Panc1 (cell line): ENCODE results near the gene EBP. TPM values are rescaled to one million over a fixed set of nuclear protein-coding genes. Genes with fewer than 3 reads are reported as not detected.

Source experiments
- ATAC-seq: fragments of 200-7000 bp; cut with Tn5 transposase; 2 replicates; pipeline ENCODE4 v1.9.1; 2020; ENCODE audit warnings: mild to moderate bottlenecking, moderate library complexity
- BruUV-seq: library from RNA; stranded (reverse); fragments of 400-500 nt; replicated peaks from 2 replicates; lab custom pipeline; 2021; lab: Mats Ljungman, UMichigan
- CTCF ChIA-PET: fragments of 300-600 bp; sonication (Branson Sonifier 250); formaldehyde crosslinking; loops from one replicate; lab custom pipeline; 2022; ENCODE audit warnings: antibody characterized with exemption; lab: Charles Lee
- POLR2A ChIA-PET: fragments of 300-600 bp; sonication (Branson Sonifier 250); formaldehyde crosslinking; loops from one replicate; lab custom pipeline; 2022; ENCODE audit warnings: antibody characterized with exemption; lab: Charles Lee
- DNase-seq: peaks from one replicate; pipeline ENCODE4 v3.0.0-alpha.2; 2010; ENCODE audit warnings: low read depth, low spot score
- H3K27ac ChIP-seq: 2 replicates; pipeline ENCODE4 v1.5.1; 2011; ENCODE audit warnings: mild to moderate bottlenecking, low read length, inconsistent platforms
- H3K27me3 ChIP-seq: fragments of 200-500 bp; sonication (Bioruptor generic); 2 replicates; pipeline ENCODE4 v1.6.0; 2014; ENCODE audit warnings: low read length, inconsistent platforms; ENCODE audit not compliant: control insufficient read depth, insufficient read depth
- H3K36me3 ChIP-seq: fragments of 200-500 bp; sonication (Bioruptor generic); 2 replicates; pipeline ENCODE4 v1.5.1; 2014; ENCODE audit warnings: inconsistent platforms, mild to moderate bottlenecking, low read length, moderate library complexity; ENCODE audit not compliant: control insufficient read depth, insufficient read depth
- H3K4me1 ChIP-seq: 2 replicates; pipeline ENCODE4 v1.5.1; 2011; ENCODE audit warnings: inconsistent platforms, mild to moderate bottlenecking, low read length, moderate library complexity; ENCODE audit not compliant: control insufficient read depth, insufficient read depth
- H3K4me3 ChIP-seq, 2 experiments: 2 replicates each; pipeline ENCODE4 v1.5.1; 2011 to 2012; ENCODE audit warnings: low read depth in 2 of 2, low read length in 2 of 2, mild to moderate bottlenecking in 2 of 2, inconsistent platforms in 1 of 2, moderate library complexity in 1 of 2
- H3K9me3 ChIP-seq: fragments of 200-500 bp; sonication (Bioruptor generic); 2 replicates; pipeline ENCODE4 v1.5.1; 2014; ENCODE audit warnings: low read depth, mild to moderate bottlenecking, inconsistent platforms, low read length, moderate library complexity; ENCODE audit not compliant: control insufficient read depth, insufficient read depth
- POLR2AphosphoS5 ChIP-seq: IDR thresholded peaks from 2 replicates; pipeline ENCODE4 v1.6.1; 2012; ENCODE audit warnings: mild to moderate bottlenecking, low read depth, low read length, moderate library complexity
- REST ChIP-seq, 2 experiments: IDR thresholded peaks; 2 replicates each; pipeline ENCODE4 v1.6.1; 2011 to 2012; ENCODE audit warnings: low read depth in 2 of 2, control low read depth in 1 of 2, low read length in 1 of 2, mild to moderate bottlenecking in 1 of 2, moderate library complexity in 1 of 2; ENCODE audit not compliant: insufficient read depth in 1 of 2
- SIN3A ChIP-seq: IDR thresholded peaks from 2 replicates; pipeline ENCODE4 v1.6.1; 2012; ENCODE audit warnings: low read depth, mild to moderate bottlenecking, low read length, moderate library complexity, borderline replicate concordance; ENCODE audit not compliant: insufficient read depth
- TCF7L2 ChIP-seq: IDR thresholded peaks from 2 replicates; pipeline ENCODE4 v1.6.1; 2011; ENCODE audit warnings: mild to moderate bottlenecking, low read depth, low read length, inconsistent platforms
- in situ Hi-C: cut with HindIII; loops from 2 replicates; pipeline ENCODE4 v1.10.0; 2016; ENCODE audit warnings: low sequenced_read_pairs, low pct_unique_long_range_greater_than_20kb
- intact Hi-C: fragments of 100-400 bp; cut with micrococcal nuclease; formaldehyde crosslinking; loops from one replicate; pipeline ENCODE4 v1.10.0; 2022; ENCODE audit not compliant: unreplicated experiment
- total RNA-seq: library from RNA; stranded (reverse); gene quantifications from one replicate; pipeline ENCODE4 v1.2.1, GENCODE V29; 2021; ENCODE audit not compliant: unreplicated experiment
- TF ChIP-seq, protein P1 (sequence below): fragments of 450-650 bp; IDR thresholded peaks from 2 replicates; pipeline ENCODE4 v1.5.1; 2017; ENCODE audit warnings: mild to moderate bottlenecking

The EBP gene
- total RNA-seq, 1 experiment from 2014 or later, result 157 TPM

GRCh38 chrX:48490661-48491060 lies 30.9 kb upstream of the EBP start:
- Histone ChIP-seq H3K36me3 (no peaks in the 10 kb centered on the region), H3K27me3 (no peaks in the 10 kb centered on the region), H3K4me3 (no peak overlapping the region), H3K4me1 (no peaks in the 10 kb centered on the region), H3K9me3 (no peaks in the 10 kb centered on the region), H3K27ac (no peak overlapping the region)
- TF ChIP-seq TCF7L2, result no peak
- TF ChIP-seq REST (IDR thresholded peaks at IDR 0.05; ENCODE audit: insufficient read depth in 1 of 2, low read depth in 2 of 2, low read length in 1 of 2), result no peak
- TF ChIP-seq, protein P1, sequence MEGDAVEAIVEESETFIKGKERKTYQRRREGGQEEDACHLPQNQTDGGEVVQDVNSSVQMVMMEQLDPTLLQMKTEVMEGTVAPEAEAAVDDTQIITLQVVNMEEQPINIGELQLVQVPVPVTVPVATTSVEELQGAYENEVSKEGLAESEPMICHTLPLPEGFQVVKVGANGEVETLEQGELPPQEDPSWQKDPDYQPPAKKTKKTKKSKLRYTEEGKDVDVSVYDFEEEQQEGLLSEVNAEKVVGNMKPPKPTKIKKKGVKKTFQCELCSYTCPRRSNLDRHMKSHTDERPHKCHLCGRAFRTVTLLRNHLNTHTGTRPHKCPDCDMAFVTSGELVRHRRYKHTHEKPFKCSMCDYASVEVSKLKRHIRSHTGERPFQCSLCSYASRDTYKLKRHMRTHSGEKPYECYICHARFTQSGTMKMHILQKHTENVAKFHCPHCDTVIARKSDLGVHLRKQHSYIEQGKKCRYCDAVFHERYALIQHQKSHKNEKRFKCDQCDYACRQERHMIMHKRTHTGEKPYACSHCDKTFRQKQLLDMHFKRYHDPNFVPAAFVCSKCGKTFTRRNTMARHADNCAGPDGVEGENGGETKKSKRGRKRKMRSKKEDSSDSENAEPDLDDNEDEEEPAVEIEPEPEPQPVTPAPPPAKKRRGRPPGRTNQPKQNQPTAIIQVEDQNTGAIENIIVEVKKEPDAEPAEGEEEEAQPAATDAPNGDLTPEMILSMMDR, result no peak
- no peak for TF ChIP-seq POLR2AphosphoS5
- TF ChIP-seq SIN3A, result no peak
- intact Hi-C loops (no loop called here), in situ Hi-C loops (no loop called here)
- ChIA-PET CTCF (no interaction called here), POLR2A (no interaction called here)
- ATAC-seq (no peak), DNase-seq (no peak)
- BruUV-seq, result no TSS peak

GRCh38 chrX:48491809-48492208 lies 29.8 kb upstream of the EBP start:
- no peaks in the 10 kb centered on the region for H3K36me3 ChIP-seq
- H3K27ac ChIP-seq, result no peak overlapping the region
- in situ Hi-C loops (no loop called here), intact Hi-C loops (no loop called here)
- POLR2A ChIA-PET, result no interaction called here
- H3K27me3 ChIP-seq, result no peaks in the 10 kb centered on the region
- no TSS peak for BruUV-seq
- H3K4me3 ChIP-seq, result no peak overlapping the region
- no peak for DNase-seq
- TF ChIP-seq, protein P1, result no peak
- TF ChIP-seq TCF7L2 (no peak), POLR2AphosphoS5 (no peak), SIN3A (no peak), REST (IDR thresholded peaks at IDR 0.05; ENCODE audit: insufficient read depth in 1 of 2, low read depth in 2 of 2, low read length in 1 of 2) (no peak)
- no peak for ATAC-seq
- H3K9me3 ChIP-seq, result no peaks in the 10 kb centered on the region
- CTCF ChIA-PET, result no interaction called here
- no peaks in the 10 kb centered on the region for H3K4me1 ChIP-seq
